NCI-H1048 (cell line): Measurements from ENCODE around the gene ATP1B1.

Experiments
- DNase-seq: peaks from one replicate; lab custom pipeline; 2025; lab: John Stamatoyannopoulos, UW

ATP1B1 gene

DNA sequence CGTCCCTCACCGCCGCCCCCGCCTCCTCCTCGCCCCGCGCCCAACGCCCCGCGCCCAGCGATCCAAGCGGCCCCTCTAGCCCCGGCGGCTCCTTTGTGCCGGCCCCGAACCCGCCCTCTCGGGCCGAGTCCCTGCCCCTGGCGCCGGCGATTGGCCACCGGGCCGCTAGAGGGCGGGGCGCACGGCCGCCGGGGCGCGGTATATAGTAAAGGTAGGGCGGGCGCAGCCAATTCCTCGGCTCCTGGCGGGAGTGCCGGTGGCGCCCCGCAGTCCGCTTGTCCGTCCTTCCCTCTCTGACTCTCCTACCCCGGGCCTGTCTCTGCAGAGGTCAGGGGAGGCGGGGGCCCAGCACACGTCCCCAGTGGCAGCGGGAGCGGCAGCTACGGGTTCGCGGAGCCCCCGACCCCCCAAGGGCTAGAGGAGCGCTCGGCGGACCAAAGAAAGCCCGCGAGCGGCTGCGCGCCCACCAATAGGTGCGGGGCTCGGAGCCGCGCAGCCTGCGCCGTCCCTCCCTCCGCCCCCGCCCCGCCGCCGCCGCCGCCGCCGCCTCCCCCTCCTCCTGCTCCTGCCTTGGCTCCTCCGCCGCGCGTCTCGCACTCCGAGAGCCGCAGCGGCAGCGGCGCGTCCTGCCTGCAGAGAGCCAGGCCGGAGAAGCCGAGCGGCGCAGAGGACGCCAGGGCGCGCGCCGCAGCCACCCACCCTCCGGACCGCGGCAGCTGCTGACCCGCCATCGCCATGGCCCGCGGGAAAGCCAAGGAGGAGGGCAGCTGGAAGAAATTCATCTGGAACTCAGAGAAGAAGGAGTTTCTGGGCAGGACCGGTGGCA lies at the start of gene ATP1B1:
Gene ATP1B1 (plus strand): TSS at position 596 of the 826 bp plus-strand sequence. CDS start 140 bp downstream, at position 736.
- DNase-seq, result peak; percentile 95

DNA sequence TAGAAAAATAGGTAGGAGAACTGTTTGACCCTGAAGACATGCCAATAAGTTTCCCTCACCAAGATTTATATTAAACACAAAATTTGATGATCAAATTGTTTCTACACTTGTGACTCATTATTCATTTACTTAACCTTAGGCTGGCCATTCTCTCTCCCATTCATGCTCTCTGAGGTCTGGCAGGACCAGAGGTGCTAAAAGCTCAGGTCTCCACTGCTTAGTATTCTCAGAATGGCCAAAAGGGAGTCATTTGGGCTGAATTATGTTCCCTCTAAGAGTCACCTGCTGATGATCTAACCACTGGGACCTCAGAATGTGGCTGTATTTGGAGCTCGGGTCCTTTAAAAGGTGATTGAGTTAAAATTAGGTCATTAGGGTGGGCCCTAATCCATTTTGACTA lies 47.1 kb upstream of the ATP1B1 start:
- no peak for DNase-seq

DNA sequence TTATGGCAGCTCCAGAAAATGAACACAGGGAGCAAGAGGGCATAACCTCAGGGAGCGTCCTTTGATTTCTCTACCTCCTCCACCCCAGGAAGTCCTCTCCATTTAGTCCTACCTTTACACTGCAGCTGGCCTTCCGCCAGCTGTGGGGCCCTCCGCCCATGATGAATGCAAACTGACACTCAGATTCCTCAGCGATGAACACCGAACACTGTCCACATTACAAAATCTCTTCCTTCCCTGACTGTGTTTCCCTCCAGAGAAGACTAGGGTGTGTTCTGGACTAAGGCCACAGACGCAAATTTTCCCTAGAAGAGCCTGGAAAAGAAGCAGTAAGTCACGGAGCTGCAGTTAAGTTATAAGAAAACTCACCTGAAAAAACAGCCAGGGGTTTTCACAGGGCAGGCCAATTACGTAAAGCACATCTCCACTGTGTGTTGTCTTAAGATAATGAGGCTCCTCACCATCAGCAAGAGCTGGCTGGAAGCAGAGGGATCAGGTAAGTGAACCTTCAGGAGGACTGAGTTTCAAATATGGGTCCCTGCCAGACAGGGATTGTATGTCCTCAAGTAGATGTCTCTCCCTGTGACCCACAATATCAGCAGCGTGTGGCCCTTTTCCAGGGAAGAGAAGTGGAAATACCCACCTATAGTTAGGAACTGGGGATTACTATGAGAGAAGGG lies 46.3 kb upstream of the ATP1B1 start:
- DNase-seq, result no peak

DNA sequence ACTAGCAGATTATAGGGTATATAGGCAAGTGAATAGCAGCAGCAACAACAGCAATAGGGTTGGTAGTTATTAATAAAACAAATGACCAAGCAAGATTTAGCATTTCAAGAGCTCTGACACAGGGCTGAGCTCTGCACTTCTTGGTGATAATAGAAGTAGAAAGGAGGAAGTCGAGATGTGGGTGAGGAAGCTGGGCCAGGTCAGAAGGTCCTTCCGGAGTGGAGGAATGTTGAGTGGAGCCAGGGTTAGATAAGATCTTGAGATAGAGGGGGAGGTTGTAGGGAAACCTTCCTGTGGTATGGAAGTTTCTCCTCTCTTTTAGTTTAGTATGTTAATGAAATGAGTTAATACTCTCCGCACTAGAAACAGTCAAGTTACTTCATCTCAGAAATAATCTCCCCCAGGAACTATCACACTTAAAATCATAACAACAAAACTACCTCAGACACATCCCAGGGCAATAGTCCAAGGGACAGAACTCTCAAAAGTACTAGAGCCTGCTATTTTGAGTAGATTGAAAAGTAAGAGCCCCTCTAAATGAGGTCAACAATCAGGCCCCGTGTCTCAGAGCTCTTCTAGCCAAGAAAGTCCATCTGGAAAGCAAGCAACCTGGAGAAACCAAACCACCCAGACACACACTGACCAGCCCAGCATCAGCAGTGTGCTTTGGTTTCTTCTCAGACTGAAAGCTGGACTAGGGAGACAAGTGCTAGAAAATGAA lies 45.4 kb upstream of the ATP1B1 start:
- no peak for DNase-seq

DNA sequence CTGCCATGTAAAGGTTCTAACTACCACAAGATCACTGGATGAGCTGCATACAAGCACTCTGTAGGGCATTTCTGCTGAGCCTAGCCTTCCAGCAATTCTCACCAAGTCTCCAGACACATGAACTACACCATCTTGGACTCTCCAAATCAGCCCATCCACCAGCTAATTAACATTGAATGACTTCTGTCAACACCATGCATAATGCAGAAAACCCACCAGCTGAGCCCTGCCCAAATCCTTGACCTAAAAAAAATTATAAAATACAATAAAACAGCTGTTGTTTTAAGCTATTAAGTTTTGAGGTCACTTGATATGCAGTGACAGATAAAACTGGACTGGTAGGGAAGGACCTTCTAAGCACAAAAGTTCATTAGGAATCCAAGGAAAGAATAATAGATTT lies 44.3 kb upstream of the ATP1B1 start:
- DNase-seq, result no peak

DNA sequence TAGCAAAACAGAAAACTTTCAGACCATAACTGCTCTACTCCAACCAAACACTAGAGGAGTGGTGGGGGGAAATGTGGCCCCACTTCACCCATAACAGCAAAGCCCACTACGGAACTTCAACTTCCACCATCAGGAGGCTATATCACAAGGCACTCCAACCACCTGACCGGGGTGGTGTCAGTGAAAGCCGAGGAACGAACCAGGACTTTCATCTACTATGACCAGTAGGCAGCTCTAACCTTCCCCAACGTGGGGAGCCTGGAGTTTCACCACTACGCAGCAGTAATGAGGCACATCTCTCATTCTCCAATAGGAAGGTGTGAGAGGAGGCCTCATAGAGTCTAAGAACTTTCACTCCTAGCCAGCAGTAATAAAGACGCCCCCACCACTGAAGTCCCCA lies 42.4 kb upstream of the ATP1B1 start:
- no peak for DNase-seq

DNA sequence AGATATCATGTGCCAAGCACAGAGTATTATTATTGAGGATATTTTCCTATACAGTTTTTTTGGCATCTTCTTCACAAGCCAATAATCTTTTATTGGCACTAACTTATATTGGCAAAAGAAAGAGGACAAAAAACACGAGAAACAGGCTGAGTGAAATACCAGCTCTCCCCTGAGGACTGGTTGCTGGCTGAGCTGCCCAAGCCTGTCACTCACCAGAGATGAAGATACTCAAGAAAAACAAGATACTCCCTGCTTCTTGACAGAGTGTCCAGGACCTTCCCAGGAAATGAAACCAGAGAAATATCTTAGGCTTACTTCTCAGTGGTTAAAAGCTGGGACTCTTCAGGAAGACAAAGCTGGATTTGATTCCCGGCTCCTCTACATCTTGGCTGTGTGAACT lies 35.9 kb upstream of the ATP1B1 start:
- no peak for DNase-seq

DNA sequence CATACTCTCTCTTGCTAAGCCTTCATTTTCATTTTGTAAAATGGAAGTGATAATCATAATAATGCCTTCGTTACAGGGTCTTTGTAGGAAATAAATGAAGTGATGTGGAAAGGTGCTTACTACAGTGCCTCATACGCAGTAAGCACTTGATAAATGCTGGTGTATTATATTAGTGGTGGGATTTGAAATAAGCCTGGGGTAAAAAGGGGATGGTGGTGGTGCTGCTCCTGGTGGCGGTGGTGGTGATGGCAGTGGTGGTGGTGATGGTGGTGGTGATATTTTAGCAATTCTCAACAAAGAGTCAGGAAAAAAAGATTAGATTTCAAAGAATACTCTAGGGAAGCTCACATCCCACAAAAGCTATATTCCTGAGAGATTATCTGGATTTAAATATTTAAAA lies 35.5 kb upstream of the ATP1B1 start:
- DNase-seq, result no peak

DNA sequence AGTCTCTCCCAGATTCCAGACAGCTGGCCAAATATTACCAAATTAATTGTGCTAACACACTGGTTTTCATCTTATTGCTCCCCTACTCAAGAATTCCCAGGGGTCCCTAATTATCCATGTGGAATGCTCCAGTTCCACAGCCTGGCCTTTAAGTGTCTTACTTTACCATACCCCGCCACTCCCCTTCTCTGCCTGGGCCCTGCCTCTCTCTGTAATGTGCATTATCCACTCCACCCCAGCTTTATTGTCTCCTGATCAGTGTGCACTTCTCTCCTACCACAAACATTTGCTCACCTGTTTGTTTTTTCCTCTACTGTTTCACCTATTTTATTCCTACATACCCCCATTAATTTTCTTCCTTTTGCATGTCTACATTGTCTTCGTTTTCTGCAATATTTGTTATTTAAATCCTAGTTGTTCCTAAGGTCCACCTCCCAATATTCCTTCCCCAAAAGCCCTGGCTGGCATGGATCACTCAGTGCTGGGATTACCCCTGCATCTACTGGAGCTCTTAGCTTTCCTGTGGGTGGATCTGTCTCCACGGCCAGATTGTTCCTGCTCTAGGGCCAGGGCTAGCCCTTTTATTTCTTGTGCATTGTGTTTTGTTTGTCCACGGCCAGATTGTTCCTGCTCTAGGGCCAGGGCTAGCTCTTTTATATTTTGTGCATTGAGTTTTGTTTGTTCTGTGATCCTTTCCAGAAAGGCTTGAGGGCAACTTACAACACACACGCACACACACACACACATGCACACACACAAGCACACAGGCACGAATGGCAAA lies 33.4 kb upstream of the ATP1B1 start:
- no peak for DNase-seq

DNA sequence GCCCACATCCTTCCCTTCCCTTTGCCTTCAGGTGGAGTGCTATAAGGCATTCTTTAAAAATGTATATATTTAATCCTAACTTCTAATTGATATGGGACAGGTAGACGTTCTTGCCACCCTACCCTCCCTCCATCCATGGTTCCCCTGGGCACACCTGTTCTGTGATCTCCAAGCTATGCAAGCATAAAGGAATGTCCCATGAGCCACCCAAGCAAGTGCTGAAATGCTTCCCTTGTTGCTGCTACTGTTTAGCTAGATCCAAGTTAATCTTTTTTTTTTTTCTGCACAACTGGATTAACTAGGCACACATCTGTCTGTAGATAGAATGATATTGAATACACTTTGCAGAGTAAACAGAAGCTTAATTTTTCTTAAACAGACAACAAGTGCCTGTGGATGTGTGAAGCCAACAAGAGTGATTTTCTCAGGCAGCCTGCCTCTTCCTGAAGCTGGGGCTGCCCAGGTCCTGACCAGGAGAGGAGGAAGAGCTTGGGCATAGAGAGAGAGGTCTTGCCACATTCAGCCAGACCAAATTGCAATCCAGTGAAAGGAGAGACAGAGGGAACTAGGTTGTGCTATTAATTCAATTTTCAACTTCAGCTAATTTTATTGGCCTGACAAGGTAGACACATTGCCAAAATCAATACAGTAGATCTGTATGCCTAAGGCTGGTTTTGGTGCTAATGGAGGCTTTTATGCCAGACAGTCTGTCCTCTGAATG lies 28.2 kb upstream of the ATP1B1 start:
- no peak for DNase-seq

DNA sequence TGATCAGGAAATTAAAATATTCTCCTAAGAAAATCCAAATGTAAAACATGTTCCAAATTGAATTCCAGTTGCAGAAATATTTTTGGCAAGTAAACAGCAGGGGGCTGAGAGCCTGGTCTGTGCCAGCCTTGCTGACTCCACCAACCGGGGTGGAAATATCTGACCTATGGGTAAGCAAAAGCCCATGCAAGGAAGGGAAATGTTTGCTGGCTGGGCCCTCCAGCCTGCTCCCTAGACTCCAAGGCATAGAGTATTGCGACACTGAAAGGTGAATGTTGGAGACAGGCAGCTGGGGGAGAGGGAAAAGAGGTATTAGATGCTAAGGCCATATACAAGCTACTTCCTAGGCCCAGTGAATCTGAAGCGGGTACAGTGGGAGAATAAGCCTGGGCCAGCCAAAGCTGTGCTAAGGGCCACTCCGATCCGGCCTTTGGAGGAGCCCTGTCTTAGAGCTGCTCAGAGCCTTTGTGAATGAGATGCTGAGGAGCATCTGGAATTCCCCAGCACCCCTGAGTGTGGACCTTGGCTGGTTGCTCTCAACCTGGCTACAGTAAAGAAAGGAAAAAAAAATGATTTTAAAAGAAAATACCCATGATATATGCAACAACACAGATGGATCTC lies 24.9 kb upstream of the ATP1B1 start:
- DNase-seq, result no peak

DNA sequence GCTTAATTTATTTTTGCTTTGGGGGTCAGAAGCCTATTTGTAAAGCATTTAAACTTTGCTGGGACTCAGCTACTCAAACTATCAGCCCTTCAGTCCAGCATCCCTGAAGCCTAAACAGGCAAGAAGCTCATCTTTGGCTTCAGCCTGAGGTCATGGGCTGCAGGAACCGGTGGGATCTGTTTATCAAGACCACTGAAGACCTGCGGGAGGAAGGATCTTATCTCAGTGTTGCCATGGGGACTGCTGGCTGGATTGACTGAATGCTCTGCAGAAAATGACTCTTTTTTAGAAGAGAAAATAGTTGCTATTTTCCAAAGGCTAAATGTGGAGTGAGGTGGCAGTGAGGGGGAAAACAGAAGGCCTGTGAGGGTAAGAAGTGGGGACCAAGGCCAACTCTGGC lies 20.6 kb upstream of the ATP1B1 start:
- DNase-seq, result no peak

DNA sequence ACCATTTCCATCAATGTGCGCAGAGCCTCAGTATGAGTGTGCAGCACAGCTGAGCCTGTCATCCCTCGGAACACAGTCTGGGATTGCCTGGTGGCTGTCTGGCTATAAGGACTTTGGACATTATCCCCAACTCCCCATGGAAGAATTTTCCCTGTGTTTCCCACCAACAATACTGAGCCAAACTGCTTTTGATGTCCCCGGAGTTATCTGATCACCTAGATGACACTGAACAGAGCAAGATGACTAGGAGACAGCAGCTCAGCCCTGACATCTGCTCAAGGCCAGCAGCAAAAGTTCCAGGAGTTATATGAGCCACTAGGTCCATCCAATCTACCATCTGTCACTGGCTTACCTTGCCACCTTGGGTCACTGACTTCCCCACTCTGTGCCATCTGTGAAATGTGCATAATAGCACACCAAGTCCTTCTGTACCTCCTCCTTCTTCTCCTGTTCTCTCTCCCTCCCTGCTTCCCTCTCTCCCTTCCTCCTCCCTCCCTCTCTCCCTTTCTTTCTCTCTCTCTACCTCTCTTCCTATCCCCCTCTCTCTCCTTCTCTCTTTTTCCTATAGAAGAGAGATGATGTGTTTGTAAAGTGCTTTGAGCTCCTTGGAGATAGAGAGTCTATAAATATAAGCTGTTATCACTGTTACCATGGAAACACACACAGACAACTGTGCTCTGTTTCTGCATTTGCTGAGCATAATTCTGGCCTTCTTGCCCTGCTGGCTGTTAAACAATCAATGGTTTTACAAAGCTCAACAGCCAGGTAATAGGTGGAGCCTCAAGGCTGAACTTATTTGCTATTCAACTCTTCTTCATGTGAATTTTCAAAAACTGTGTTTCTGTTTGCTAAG lies 19.7 kb upstream of the ATP1B1 start:
- no peak for DNase-seq

DNA sequence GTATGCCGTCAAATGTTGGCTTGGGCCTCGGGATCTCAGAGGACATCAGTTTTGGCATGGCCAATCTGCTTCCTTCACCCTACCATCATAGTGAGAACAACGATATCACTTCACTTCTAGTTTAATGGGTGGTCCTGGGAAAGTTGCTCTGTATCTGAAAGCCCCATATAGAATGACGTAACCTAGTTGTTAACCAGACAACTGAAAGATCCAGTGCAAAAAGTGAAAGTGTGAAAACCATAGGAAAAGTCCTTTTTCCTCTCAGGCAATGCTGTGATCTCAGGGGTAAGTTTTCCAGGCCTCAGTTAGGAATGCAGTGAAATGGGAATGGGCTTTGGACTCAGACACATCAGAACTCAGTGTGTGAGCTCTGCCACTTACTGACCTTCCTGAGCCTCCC lies 18.6 kb upstream of the ATP1B1 start:
- no peak for DNase-seq

DNA sequence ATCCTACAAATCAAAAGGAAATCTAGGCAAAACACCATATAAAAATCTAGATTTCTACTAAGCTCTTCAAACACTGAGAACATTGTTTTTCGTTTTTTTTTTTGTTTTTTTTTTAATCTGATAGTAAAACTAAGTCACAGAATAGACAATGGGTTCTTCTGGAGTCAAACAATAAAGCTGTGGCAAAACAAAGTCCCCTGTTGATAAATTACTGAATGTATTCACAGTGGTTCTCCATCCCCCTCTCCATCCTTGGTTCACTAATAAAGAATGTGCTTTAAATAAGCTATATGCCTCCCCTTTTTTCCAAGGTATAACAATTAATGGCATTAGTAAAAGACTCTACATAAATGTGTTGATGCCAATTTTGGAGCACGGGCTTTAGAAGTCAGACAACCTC lies 16.7 kb upstream of the ATP1B1 start:
- DNase-seq, result no peak

DNA sequence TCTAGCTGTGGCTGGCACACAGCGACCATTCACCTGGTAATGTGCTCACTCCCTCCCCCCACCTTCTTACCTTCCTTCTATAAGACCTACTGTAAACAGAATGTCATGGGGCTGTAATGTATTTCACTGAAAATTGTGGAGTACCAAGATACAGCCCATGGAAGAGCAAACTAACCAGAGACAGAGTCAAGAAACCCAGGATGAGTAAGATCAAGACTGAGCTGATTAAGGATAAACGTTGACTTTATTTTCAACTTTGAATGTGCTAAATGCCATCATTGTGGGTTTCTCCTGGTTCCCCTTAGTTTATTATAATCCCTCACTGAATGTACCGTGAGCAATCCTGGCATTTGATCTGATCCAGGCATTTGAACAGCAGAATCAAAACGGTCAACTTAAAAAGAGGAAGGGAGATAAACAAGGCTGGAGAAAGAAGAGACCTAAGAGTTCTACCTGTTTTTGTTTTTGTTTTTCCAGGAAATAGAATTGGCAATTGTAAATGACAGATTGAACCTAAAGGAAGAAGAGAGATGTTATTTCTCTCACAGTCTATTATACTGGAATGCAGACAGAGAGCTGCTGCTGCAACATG lies 16.1 kb upstream of the ATP1B1 start:
- DNase-seq, result no peak

DNA sequence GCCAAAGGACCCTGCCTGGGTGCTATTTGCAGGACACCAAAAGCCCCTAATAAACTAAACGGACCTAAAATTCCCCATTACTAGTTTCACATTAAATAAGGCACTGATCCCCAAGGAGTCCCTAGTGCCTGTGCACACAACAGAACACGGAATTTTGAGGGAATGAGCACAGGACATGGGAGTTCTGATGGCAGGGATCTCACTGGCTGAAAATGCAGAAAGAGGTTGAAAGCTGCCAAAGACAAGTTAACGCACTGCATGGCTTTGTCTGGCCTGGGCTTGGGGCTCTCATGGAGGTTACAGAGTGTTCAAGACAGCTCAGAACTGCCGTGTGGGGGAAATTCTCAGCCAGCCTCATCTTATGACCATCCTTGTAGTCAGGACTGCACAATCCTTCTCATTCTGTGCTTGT lies 15.6 kb upstream of the ATP1B1 start:
- DNase-seq, result no peak

DNA sequence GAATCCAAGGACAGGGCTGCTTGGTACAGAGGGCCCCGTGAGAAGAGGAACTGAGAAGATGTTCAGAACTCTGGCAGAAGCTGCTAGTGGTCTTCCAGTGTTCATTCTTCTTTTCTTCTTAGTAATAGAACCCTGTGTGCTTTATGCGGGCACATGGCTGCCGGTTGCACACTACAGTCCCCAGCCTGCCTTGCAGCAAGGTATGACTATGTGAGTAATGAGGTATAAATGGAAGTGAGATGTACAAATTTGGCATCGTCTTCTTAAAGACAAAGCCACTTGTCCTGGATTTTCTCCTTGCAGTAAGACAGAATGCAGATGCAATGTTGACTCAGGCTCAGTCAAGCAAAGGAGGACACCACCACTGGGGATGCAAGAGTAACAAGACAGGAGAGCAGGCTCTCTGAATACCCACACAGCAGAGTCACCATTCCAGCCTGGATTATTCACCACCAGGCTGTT lies 15.0 kb upstream of the ATP1B1 start:
- no peak for DNase-seq

DNA sequence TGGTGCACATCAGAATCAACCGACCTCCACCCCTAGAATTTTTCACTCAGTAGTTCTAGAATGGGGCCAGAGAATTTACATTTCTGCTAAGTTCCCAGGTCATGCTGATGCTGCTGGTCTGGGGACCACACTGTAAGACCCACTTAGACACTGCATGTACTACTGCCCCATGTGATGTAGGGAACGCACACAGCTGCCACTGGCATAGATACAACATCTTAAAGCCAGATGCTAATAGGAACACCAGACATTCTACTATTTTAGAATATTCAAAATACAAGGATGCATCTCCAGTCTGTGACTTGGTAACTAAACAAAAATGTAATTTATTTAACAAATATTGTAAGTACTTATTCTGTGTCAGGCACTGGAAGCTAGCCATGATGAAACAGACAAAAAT lies 14.1 kb upstream of the ATP1B1 start:
- DNase-seq, result no peak
